GM11168 (cell line): ENCODE results near the gene GALR3.

Experiments
- in situ Hi-C: fragments of 300-500 bp; cut with MboI; formaldehyde crosslinking; loops from one replicate; pipeline ENCODE4 v1.12.0; 2022; ENCODE audit warnings: low sequenced_read_pairs; ENCODE audit not compliant: unreplicated experiment

Gene GALR3

DNA sequence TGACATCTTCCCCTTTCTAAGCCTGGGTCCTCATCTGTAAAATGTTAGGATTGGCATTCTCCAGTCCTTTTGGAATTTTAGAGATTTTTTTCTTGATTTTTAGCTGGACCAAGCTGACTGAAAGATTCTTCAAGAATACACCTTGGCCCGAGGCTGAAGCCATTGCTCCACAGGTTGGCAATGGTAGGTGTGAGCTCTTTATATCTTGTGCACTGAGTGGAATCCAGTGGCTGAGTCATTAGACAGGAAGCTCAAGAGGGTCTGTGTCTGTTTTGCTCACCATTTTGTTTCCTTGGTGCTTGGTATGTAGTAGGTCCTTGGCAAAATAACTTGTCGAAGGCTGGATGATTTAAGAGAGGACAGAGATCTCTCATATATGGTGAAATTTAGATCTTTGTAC lies 32.3 kb downstream of the GALR3 start:
- in situ Hi-C loops: no loop called here

DNA sequence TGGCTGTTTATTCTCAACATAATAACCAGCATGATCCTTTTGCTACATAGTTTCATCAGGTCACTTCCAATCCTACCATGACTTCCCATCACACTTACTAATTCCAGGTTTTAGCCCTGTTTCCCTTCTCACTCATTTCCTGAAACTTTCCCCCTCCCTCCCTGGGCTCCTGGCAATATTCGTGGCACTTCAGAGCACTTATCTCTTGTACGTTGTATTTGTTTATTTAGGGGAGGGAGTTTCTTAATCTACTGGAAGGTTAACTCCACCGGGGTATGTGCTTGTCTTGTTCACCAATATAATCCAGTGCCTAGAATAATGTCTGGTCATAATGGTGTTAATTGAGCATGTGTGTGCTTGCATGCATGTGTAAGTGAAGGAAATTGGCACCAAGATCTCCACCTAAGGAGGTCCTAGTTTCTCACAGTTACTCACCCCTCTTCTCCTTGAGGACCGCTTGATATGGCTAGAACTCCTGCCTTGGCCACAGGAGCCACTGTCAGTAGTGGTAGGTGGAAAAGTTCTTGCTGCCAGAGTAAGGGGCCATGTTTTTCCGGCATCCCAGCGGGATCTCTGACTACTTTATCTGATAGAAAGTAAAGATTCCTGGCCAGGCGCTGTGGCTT lies 37.7 kb downstream of the GALR3 start:
- in situ Hi-C loops: no loop called here

DNA sequence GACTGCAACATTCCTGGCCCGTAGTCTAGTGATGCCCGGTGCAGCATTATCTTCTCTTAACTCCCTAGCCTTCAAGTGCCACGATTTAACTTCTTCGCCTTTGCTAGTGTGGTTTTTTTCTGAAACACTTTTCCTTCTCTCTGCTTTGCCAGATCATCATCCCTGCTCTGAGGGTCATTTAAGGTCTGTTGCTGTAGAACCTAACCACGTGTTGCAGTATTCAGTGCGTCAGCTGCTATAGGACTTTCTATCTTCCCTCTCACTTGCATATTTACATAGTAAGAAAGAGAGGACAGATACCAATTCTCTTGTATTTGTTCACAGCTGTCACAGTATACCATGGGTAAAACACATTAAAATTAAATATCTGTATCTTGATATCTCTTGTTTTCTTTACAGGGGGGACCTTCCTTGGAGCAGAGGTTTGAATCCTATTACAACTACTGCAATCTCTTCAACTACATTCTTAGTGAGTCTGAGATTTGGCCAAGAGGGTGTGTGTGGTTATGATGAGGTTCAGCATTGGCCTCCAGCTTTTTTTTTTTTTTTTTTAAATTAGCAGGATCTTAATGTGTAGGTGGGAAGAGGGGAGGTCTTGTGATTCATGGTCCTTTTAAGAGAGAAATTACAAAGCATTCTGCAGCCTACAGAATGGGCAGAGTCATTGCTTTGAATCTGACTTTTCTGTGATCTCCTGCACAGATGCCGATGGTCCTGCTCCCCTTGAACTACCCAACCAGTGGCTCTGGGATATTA lies 39.6 kb downstream of the GALR3 start:
- in situ Hi-C loops: no loop called here

DNA sequence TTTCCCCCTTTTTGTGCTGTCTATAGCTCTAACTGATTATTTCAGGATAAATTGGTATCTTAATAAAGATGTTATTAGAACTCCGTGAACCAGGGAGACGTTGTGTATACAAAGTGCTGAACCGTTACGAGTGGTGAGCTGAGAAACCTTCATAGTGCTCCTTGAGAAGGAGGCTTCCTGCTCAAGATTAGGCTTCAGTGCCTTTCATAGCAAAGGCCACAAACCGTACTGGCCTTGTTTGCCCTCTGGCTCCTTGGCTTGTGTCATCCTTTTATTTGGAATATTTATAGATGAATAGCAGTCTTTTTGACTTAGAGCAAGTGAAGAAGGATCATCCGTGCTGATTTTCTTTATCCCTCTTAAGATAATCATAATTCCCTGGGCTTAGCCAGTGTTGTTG lies 42.3 kb downstream of the GALR3 start:
- in situ Hi-C loops: no loop called here

DNA sequence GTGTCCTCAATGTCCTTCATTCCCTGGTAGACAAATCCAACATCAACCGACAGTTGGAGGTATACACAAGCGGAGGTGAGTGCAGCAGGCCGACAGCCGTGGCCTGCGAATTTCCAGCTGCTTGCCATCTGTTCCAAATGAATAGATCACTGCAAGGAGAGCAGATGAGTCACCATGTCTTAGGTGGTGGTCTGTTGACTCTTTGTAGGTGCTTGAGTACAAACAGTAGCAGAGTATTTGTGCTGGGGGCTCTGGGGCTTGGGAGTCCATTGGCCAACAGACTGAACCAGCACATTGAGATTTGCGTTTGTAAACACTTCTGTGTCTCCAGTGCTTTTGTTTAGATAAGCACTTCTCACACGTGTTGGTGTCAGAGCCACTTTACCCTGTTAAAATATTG lies 47.1 kb downstream of the GALR3 start:
- in situ Hi-C loops: no loop called here
